Activated CD4-positive, CD25-positive, alpha-beta regulatory T cell treated with anti-CD3 and anti-CD28 coated beads, Interleukin-2, amount 50 U/mL, for 16 hours (primary cell): Measurements from ENCODE around the gene NPAS3.

Source experiments
- DNase-seq: peaks from one replicate; pipeline ENCODE4 v3.0.0-alpha.2; 2020; ENCODE audit warnings: low read depth, low spot score

The NPAS3 gene

GRCh38 chr14:33254342-33254741 is 315.7 kb downstream of the NPAS3 start:
- no peak for DNase-seq

- DNase-seq, result no peak
These were observed 316.2 kb downstream of the NPAS3 start for GRCh38 chr14:33254861-33255395.

- DNase-seq, result no peak
These were observed 319.1 kb downstream of the NPAS3 start for GRCh38 chr14:33257796-33258195.

- DNase-seq, result no peak
These were observed 321.1 kb downstream of the NPAS3 start for GRCh38 chr14:33259764-33260163.

- DNase-seq, result no peak
These were observed 332.5 kb downstream of the NPAS3 start for GRCh38 chr14:33271216-33271615.

- DNase-seq, result no peak
These were observed 333.2 kb downstream of the NPAS3 start for GRCh38 chr14:33271891-33272290.

GRCh38 chr14:33273978-33274377 is 335.3 kb downstream of the NPAS3 start:
- DNase-seq, result no peak

GRCh38 chr14:33275879-33276278 is 337.2 kb downstream of the NPAS3 start:
- DNase-seq, result no peak

- DNase-seq, result no peak
These were observed 341.2 kb downstream of the NPAS3 start for GRCh38 chr14:33279865-33280264.

- no peak for DNase-seq
These were observed 342.0 kb downstream of the NPAS3 start for GRCh38 chr14:33280646-33281045.

- no peak for DNase-seq
These were observed 343.9 kb downstream of the NPAS3 start for GRCh38 chr14:33282331-33283230.

GRCh38 chr14:33285902-33286700 is 347.4 kb downstream of the NPAS3 start:
- no peak for DNase-seq

- DNase-seq, result no peak
These were observed 348.5 kb downstream of the NPAS3 start for GRCh38 chr14:33287189-33287588.

- no peak for DNase-seq
These were observed 352.0 kb downstream of the NPAS3 start for GRCh38 chr14:33290641-33291040.

GRCh38 chr14:33291529-33292104 is 352.9 kb downstream of the NPAS3 start:
- DNase-seq, result no peak

- DNase-seq, result no peak
These were observed 355.7 kb downstream of the NPAS3 start for GRCh38 chr14:33294419-33294818.

GRCh38 chr14:33297565-33297964 is 358.9 kb downstream of the NPAS3 start:
- DNase-seq, result no peak

- DNase-seq, result no peak
These were observed 369.1 kb downstream of the NPAS3 start for GRCh38 chr14:33307691-33308251.

- DNase-seq, result no peak
These were observed 370.4 kb downstream of the NPAS3 start for GRCh38 chr14:33309106-33309505.

- no peak for DNase-seq
These were observed 376.5 kb downstream of the NPAS3 start for GRCh38 chr14:33315217-33315616.

- no peak for DNase-seq
These were observed 377.0 kb downstream of the NPAS3 start for GRCh38 chr14:33315721-33316120.

GRCh38 chr14:33317675-33318074 is 379.0 kb downstream of the NPAS3 start:
- DNase-seq, result no peak
